SHP77 (cell line): ENCODE measurements around the gene G3BP1.
"Not testable (repeated sequence)": the region's sequence is repeated elsewhere in the genome, so short reads cannot be mapped to it uniquely, and the experiment has no call there.

Experiments used
- DNase-seq, 2 experiments: peaks; one replicate each; lab custom pipeline; 2025; lab: John Stamatoyannopoulos, UW

Gene G3BP1

GRCh38 chr5:151771259-151772028, at the start of gene G3BP1:
Gene G3BP1 (plus strand): TSS chr5:151771954. CDS start chr5:151786621, 14,667 bp downstream.
- peak; percentile 100 for DNase-seq

DNA sequence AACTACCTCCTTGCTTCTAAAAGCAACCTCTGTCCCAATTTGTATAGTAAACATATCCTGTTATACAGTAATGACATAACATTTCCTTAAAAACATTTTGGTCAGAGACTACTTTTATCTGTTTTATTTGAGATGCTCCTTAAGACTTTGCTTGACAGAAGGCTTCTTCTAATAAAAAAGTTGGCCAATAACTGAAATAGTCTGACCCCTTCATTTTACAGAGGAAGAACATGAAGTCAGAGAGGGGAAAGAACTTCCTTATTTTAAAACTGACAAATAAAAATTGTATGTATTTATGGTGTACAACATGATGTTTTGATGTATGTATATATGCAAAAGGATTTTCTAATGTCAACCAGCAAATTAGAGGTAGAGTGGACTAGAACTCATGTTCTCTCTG, 49.2 kb upstream of the G3BP1 start:
- no peak for DNase-seq

GRCh38 chr5:151724360-151724759, 47.4 kb upstream of the G3BP1 start:
- DNase-seq = no peak

DNA sequence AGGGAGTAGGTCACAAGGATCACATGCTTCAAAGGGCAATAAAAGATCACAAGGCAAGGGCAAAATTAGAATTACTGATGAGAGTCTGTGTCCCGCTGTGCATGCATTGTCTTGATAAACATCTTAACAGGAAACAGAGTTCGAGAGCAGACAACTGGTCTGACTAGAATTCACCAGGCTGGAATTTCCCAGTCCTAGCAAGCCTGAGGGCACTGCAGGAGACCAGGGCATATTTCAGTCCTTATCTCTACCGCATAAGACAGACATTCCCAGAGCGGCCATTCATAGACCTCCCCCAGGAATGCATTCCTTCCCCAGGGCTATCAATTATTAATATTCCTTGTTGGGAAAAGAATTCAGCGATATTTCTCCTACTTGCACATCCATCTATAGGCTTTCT, 42.2 kb upstream of the G3BP1 start:
- DNase-seq = not testable (repeated sequence)

GRCh38 chr5:151730381-151730780, 41.4 kb upstream of the G3BP1 start:
- DNase-seq = no peak

DNA sequence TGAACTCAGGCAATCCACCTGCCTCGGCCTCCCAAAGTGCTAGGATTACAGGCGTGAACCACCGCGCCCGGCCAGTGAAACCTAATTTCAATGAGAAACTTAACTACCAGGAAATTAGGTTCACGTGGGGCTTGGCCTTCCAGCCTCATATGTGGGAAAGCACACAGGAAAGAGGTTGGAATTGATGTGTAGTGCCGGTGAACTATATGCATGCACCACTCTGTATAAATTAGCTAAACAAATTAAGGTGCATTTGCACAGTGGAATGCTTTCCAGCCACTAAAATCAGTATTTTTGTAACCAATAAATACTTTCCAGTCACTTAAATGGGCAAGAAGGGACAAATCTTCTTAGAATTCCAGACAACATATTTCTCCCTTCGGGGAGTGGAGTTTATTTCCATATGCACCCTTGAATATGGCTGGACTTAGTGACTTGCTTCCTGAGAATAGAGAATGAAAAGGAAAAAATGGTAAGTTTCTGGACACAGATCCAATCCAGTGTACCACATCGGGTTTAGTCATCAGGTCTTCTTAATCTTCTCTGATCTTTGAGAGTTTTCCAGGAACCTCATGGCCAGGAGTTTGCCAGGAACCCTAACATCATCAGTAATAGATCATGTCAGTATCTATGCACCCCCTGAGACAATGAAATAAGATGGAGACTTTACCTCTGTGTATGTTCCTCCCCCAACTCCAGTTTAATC, 38.2 kb upstream of the G3BP1 start:
- no peak for DNase-seq

DNA sequence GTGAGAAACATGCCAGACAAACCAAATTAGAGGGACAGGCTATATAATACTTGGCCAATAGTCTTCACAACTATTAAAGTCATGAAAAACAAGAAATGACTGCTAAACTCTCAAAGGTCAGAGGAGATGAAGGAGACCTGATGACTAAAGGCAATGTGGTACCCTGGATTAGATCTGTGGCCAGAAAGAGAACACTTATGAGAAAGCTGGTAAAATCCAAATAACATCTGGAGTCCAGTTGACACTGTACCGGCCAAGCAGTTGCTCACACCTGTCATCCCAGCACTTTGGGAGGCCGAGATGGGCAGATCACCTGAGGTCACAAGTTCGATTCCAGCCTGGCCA, 37.7 kb upstream of the G3BP1 start:
- DNase-seq = no peak

DNA sequence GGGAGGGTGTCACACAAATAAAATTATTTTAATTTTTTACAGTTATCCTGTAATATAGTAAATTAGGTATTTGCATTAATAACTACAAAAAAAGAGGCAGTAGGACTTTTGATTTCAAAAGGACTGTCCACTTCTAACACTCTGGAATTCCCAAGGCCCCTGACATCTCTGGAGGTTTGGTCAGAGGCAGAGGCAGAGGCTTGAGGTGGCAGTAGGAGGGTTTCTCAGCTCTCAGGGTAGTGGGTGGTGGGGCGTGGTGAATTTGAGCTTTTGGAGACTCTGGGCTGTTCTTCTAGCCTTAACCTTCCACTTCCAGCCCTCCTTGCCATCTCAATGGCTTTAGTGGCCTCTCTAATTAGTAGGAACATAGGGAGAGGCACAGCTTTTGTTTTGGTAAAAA, 36.1 kb upstream of the G3BP1 start:
- no peak for DNase-seq

DNA sequence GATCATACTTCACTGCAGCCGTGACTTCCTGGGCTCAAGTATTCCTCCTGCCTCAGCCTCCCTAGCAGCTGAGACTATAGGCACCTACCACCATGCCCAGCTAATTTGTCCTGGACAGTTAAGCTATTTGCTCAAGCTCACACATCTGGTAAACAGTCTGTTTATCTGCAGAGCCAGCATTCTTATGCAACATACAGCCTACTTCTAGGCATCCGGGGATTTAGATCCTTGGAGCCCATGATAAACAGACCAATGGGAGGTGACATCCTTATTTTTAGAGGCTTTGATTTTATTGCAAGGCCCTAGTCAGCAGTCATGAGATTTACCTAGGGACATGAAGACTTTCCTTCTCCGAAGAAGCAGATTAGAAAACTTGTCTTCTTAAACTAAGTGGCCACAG, 34.3 kb upstream of the G3BP1 start:
- DNase-seq = no peak

GRCh38 chr5:151738125-151738848, 33.5 kb upstream of the G3BP1 start:
- DNase-seq = no peak

- no peak for DNase-seq
Observed at GRCh38 chr5:151739395-151739794, 32.4 kb upstream of the G3BP1 start.

DNA sequence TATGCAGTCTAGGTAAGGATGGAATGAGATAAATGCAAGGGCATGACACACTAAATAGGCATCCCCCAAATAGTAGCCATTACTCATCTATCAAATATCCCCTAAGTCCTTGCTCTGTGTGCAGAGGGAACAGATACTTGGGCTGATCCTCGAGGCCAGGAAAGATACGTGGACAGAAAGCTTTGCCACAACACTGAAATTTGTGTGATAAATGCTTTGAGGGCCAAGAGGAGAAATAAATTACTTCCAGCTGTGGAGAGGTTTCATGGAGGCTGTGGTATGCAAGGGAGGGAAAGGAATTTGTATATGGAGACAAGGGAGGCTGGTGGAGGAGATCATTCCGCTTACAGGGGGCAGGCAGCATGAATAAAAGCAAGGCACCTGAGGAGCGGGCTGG, 31.8 kb upstream of the G3BP1 start:
- DNase-seq = no peak

DNA sequence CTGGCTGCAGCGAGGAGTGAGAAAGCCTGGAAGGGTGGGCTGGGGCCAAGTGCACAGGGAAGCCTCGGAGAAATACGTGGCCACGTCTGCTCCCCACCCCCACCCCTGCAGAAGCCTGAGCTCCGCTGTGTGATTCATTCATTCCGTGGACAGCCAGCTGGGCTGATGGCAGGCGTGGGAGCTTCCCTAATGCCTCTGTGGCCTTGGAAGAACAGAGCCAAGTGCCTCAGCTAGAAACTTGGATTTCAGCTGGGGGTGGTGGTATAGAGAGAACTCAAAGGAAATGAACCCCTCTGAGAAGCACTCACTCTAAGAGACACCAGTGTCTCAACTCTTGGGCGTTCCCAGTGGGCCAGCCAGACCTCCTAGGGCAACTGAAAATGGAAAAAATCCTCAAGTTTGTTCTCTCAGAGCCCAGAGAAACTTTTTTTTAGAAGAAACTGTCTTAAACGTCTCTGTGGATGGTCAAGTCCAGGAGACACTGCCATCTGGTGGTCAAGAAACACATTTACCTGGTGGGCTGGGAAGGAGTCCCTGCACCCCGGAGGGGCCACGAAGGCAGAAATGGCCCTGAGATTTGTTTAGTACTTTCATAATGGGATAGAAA, 31.3 kb upstream of the G3BP1 start:
- peak; percentile 6 to 20 for DNase-seq

DNA sequence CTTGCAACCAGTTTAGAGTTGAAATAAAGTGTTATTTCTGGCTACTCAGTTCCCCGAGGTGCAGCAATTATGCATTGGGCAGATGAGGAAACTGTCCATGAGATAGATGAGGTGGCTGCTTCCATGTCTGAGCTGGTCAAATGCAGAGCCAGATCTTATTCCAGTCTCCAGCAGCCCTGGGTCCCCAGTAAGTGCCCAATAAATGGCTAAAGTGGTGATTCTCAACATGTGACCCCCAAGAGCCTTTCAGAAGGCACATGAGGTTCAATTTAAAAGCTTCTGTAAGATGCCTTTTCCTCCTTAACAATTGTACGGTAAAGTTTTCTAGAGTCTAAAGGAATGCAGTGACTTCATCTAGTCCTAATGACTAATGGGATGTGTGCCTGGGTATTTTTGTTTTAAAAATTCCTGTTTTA, 30.8 kb upstream of the G3BP1 start:
- no peak for DNase-seq

- no peak for DNase-seq
Observed at GRCh38 chr5:151741678-151742423, 29.9 kb upstream of the G3BP1 start.

- peak; percentile 7 to 23 for DNase-seq
Observed at GRCh38 chr5:151742870-151743294, 28.9 kb upstream of the G3BP1 start.

DNA sequence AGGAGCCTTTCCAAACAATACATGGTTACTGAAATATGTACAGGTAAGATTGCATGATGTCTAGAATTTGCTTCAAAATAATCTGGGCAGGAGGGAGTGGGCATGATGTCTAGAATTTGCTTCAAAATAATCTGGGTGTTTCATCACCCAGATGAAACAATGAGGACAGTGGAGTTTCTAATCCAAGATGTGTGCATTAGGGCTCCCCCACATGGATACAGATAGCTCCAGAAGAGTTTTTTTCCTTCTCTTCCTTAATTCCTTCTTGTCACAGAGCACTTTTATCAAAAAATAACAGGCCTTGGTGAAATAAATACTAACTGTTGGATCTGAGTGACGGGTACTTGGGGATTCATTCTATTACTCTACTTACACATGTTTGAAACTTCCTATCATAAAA, 28.2 kb upstream of the G3BP1 start:
- no peak for DNase-seq

DNA sequence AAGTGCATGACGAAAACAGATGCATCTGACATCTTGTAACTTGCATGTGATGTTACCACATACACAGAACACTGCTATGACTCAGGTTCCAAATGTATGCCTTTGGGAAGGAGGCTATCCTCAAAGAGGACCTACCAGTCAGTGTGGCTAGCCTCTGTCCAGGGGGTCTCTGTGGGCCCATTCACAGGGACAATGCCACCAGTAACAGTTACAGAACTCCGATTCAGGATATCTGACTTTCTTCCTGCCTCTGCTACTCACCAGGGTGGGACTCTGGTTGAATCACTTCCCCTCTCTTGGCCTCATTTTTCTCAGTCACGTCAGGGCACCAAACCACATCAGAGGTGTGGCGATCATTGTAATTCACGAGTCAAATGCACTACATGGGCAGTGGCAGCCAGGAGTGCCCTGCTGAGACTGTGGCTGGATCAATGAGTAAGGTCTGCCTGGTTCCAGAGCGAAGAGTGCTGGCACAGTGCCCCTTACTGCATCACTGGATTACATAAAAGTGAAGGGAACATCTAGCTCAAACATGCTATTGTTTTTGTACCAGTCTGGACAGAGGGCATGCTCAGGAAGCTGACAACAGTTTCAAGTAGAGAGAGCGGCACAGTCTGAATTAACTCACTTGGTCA, 26.6 kb upstream of the G3BP1 start:
- DNase-seq = no peak

DNA sequence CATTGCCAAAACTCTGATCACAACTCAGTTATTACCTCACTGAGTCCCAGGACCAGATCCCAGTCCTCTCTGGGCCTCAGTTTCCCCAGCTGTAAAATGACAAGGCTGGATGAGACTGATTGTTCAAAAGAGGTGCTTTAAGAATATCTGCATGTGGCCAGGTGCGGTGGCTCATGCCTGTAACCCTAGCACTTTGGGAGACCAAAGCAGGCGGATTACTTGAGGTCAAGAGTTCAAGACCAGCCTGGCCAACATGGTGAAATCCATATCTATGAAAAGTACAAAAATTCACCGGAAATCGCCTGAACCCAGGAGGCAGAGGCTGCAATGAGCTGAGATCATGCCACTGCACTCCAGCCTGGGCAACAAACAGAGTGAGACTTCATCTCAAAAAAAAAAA, 21.6 kb upstream of the G3BP1 start:
- no peak for DNase-seq

DNA sequence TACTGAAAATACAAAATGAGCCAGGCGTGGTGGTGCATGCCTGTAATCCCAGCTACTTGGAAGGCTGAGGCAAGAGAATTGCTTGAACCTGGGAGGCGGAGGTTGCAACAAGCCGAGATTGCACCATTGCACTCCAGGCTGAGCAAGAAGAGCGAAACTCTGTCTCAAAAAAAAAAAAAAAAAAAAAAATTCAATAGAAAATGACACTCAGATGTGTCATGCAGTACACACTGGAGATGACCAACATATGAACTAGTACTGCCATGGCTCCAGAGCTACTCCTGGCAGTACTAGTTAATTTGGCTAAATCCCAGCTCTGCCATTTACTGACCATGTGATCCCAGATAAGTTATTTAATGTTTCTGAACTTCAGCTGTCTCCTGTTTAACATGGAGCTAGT, 20.7 kb upstream of the G3BP1 start:
- DNase-seq = no peak

DNA sequence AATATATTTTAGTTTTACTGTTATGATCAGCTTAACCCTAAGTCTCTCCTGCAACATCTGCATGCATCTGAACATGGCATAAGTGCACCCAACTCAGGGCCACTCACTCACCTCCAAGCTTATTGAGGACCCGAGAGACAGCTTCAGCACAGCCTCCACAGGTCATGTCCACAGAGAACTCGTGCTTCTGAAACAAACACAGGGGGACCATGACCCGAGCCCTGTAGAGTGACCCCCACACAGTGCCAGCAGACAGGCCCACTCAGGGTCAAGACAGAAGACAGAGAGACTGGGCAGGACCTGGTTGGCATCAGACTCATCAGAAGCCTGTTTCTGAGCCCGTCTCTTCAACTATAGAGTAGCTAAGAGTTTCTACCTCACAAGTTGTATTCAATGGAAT, 20.2 kb upstream of the G3BP1 start:
- DNase-seq = no peak
